GM19397 (cell line): ENCODE results near the gene EPHB2.

Experiments
- ATAC-seq: cut with Tn5 transposase; IDR thresholded peaks from one replicate; pipeline ENCODE4 v1.9.1; 2021; ENCODE audit warnings: mild to moderate bottlenecking, moderate library complexity; ENCODE audit not compliant: unreplicated experiment

Gene EPHB2

DNA sequence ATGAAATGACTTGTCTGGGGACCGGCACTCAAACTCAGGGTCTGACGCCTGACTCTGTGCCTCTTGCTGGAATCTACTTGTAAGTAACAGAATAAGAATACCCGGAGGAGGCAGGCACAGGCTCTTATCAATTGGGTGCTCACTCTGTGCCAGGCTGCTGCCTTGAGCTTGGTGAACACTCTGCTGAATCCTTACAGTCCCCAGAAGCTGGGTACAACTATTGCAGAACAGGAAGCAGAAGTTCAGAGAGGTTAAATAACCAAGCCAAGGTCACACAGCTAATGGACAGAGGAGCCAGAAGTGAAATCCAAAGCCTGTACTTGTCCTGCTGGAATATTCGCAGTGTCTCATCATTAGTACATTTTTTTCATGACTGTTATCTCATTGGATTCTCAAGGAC, 86.0 kb downstream of the EPHB2 start:
- ATAC-seq = no peak

GRCh38 chr1:22798083-22798482, 87.4 kb downstream of the EPHB2 start:
- ATAC-seq = no peak

- ATAC-seq = no peak
Observed at GRCh38 chr1:22799971-22800370, 89.3 kb downstream of the EPHB2 start.

DNA sequence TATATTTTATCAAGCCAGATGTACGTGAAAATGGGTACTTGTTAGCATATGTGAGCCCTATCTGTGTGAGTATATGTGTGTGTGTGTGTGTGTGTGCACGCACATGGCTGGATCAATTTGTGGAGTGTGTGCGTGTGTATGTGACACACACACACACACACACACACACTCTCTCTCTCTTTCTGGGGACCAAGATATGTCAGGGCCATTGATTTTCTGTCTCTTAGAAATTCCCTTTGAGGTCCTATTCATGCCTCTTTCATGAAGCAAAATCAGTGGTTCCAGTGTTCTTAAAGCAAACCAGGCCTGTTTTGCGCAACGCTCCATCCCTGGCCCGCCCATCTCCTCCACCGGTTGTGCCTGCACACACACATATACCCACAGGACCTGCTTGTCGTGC, 90.0 kb downstream of the EPHB2 start:
- ATAC-seq = no peak

GRCh38 chr1:22801347-22801746, 90.7 kb downstream of the EPHB2 start:
- no peak for ATAC-seq

- ATAC-seq = no peak
Observed at GRCh38 chr1:22801761-22802160, 91.1 kb downstream of the EPHB2 start.

- no peak for ATAC-seq
Observed at GRCh38 chr1:22803833-22804232, 93.2 kb downstream of the EPHB2 start.

- no peak for ATAC-seq
Observed at GRCh38 chr1:22804406-22804805, 93.8 kb downstream of the EPHB2 start.

- no peak for ATAC-seq
Observed at GRCh38 chr1:22804969-22805671, 94.5 kb downstream of the EPHB2 start.

DNA sequence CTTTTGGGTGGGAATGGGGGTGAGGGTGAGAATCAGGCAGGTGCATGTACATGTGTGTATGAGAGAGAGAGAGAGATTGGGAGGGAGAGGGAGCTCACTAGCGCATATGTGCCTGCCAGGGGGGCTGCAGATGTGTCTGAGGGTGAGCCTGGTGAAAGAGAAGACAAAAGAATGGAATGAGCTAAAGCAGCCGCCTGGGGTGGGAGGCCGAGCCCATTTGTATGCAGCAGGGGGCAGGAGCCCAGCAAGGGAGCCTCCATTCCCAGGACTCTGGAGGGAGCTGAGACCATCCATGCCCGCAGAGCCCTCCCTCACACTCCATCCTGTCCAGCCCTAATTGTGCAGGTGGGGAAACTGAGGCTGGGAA, 95.0 kb downstream of the EPHB2 start:
- no peak for ATAC-seq

- ATAC-seq = no peak
Observed at GRCh38 chr1:22806584-22806983, 95.9 kb downstream of the EPHB2 start.

- ATAC-seq = no peak
Observed at GRCh38 chr1:22807340-22807739, 96.7 kb downstream of the EPHB2 start.

DNA sequence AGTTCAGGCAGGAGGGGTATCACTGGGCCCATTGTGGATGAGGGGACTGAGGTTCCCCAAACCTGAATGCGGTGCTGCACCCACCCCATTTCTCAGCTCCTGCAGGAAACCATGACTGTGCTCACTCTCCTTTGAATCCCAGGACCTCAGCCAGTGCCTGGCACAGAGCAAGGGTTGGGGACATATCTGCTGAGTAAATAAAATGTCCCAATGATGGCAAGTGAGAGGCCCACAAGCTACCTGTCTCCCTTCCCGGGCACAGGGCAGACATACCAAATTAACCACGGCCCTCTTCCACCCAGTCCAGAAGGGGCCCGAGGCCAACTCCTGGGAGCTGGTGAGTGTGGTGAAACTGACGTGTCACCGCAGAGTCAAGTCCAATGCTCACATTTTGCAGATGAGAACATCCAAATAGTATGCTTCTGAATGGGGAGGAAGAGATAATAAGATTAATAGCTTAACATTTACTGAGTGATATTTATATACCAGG, 97.6 kb downstream of the EPHB2 start:
- no peak for ATAC-seq

DNA sequence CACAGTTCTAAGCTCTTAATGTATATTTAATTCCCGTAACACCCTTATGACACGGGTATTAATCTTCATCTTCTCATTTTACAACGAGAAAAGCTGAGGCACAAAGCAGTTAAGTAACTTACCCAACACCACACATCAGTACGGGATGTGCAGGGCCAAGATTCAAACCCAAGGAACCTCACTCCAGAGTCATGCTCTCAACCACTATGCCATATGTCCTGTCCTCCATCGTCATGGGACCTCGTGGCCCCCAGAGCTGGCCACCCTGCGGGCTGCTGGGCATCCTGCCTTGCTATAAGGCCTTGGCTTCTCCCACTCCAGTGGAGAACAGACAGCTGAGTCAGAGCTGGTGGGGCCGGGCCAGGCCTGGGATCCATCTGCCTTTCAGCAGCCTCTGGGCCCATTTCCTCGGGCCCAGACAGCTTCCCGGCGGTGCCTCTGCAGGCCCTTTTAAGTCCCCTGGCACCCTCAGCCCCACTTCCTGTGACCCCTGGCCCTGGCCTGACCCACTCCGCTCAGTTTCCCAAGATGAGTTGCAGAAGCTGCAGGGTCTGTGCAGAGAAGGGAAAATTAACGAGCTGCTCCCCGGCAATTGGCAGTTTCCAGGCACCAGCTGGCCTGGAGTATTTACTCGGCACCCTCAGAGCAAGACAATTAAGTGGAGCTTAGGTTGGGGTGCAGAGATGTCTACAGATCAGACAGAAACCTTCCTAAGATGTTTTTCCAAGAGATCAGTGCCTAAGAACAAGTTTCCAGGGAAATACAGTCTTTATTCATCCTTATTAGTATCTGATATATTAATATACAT, 98.2 kb downstream of the EPHB2 start:
- ATAC-seq = no peak

DNA sequence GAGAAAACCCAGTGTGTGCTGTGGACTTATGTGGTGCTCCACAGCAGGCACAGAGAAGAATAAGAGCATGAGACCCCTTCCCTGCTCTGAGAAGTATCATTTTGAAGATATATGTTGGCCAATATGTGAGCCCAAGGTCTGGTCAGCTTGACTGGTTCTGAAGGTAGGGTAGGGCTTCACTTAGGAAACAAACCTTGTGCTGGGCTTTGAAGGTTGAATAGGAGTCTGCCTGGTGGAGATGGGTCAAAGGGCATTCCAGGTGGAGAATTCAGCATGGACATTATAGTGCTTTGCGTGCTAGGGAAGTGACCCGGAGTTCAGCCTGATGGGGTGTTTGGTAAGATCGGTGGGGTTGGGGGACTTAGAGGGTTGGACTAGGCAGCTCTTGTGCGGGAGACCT, 99.1 kb downstream of the EPHB2 start:
- ATAC-seq = no peak

GRCh38 chr1:22810378-22810777, 99.7 kb downstream of the EPHB2 start:
- ATAC-seq = no peak

- no peak for ATAC-seq
Observed at GRCh38 chr1:22812092-22812880, 101.6 kb downstream of the EPHB2 start.

DNA sequence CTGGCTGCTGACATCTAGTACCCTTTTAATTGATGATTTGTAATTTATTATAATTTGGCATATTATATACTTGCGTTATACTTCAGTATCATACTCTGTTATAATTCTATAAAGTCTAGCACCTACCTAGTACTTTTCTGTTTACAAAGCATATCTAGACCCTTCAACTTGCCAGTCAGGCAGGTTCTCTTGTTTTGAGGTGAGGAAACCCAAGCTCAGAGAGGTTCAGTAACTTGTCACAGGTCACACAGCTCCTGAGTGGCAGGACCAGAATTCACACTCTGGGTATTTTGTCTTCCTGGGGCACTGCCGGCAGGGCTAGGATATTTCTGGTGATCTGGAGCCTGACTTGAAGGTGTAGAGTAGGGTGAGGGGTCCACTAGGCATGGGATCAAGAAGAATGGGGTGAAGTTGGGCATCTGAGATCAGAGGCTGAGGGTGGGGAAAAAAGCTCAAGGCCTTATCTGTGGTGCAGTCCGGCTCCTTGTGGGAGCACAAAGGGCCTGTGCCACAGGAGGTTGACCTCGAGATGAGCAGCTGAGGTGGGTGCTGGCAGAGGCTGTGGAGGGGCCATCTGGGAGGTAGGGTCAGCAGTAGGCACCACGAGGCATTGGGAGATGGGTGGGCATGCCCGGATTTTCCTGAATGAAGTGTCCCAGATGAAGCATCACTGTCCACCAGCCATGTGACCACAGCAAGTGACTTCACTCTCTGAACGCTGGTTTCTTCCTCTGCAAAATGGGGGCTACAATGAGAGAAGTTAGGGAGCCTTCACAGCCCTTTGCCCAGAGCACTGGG, 102.6 kb downstream of the EPHB2 start:
- ATAC-seq = no peak

GRCh38 chr1:22814176-22815042, 103.8 kb downstream of the EPHB2 start:
- ATAC-seq = no peak

DNA sequence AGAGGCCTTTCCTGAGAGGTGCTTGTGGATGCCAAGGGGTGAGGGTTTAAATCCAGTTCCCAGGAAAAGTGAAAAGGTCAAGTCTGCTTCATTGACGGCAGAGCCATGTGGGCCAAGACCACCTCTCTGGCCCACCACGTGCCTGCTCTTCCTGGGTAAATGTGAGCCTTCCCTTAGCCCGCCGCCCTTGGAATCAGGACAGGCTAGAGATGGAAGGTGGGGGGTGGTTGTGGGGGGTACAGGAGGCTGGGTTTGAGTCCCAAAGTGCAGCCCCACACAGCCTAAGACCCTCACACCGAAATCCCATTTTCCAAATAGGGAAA, 104.4 kb downstream of the EPHB2 start:
- ATAC-seq = no peak
